H7 (cell line): ENCODE data around the gene ATXN2L. TPM values are rescaled to one million over a fixed set of nuclear protein-coding genes. Genes with fewer than 3 reads are reported as not detected.
"Not testable (repeated sequence)": the region's sequence is repeated elsewhere in the genome, so short reads cannot be mapped to it uniquely, and the experiment has no call there.

Experiments used
- DNase-seq: peaks from one replicate; pipeline ENCODE4 v3.0.0; 2012
- H3K27me3 ChIP-seq: 2 replicates; pipeline ENCODE4 v1.6.0; 2011; ENCODE audit warnings: mild to moderate bottlenecking, low read length; ENCODE audit not compliant: control insufficient read depth, insufficient read depth
- H3K36me3 ChIP-seq: replicated peaks from 2 replicates; pipeline ENCODE4 v1.5.1; 2011; ENCODE audit warnings: low read length; ENCODE audit not compliant: control insufficient read depth, insufficient read depth
- H3K4me3 ChIP-seq: 2 replicates; pipeline ENCODE4 v1.5.1; 2011; ENCODE audit warnings: low read depth, mild to moderate bottlenecking, control low read depth, low read length, moderate library complexity; ENCODE audit not compliant: insufficient read depth
- total RNA-seq: library from RNA; depleted of rRNA; stranded (reverse); fragments of >200 nt; shearing (Covaris generic); gene quantifications from 2 replicates; pipeline ENCODE4 v1.2.3, GENCODE V29; 2014

ATXN2L gene
- total RNA-seq, 1 experiment from 2014 or later = 77.9 TPM

- peaks cover 23% of the 10 kb centered on the region for H3K36me3 ChIP-seq
- peak overlapping the region; percentile 97 for H3K4me3 ChIP-seq
- DNase-seq = peak; percentile 69
- no peaks in the 10 kb centered on the region for H3K27me3 ChIP-seq
These were observed 22.5 kb downstream of the ATXN2L start for GRCh38 chr16:28845293-28845692.

GRCh38 chr16:28845761-28846079 lies 22.9 kb downstream of the ATXN2L start:
- Histone ChIP-seq H3K27me3 (no peaks in the 10 kb centered on the region), H3K36me3 (peaks cover 23% of the 10 kb centered on the region), H3K4me3 (peak overlapping the region; percentile 97)
- DNase-seq = no peak

- peak; percentile 98 for DNase-seq
- Histone ChIP-seq H3K36me3 (peaks cover 23% of the 10 kb centered on the region), H3K4me3 (peak within 1 kb of the TSS; percentile 97), H3K27me3 (no peaks in the 10 kb centered on the region)
These were observed 23.5 kb downstream of the ATXN2L start, which contains the start of gene TUFM for GRCh38 chr16:28846080-28846932. TSS of gene TUFM (minus strand) at chr16:28846348. CDS start at chr16:28846269, 79 bp downstream.

GRCh38 chr16:28846933-28847273 lies 24.1 kb downstream of the ATXN2L start:
- Histone ChIP-seq H3K36me3 (peaks cover 23% of the 10 kb centered on the region), H3K4me3 (peak overlapping the region; percentile 97), H3K27me3 (no peaks in the 10 kb centered on the region)
- DNase-seq = no peak

GRCh38 chr16:28858421-28858820 lies 35.6 kb downstream of the ATXN2L start:
- DNase-seq = no peak
- H3K4me3 ChIP-seq = no peak overlapping the region
- H3K36me3 ChIP-seq = no peaks in the 10 kb centered on the region
- H3K27me3 ChIP-seq = no peaks in the 10 kb centered on the region

- Histone ChIP-seq H3K36me3 (no peaks in the 10 kb centered on the region), H3K27me3 (no peaks in the 10 kb centered on the region)
- no peak for DNase-seq
These were observed 36.5 kb downstream of the ATXN2L start for GRCh38 chr16:28859326-28859725.

GRCh38 chr16:28863929-28864793 lies 41.4 kb downstream of the ATXN2L start:
- H3K27me3 ChIP-seq = no peaks in the 10 kb centered on the region
- H3K36me3 ChIP-seq = peaks cover 11% of the 10 kb centered on the region
- no peak for DNase-seq
- H3K4me3 ChIP-seq = peak overlapping the region; percentile 93

More at GRCh38 chr16:28859326-28859725, 36.5 kb downstream of the ATXN2L start:
- no peak overlapping the region for H3K4me3 ChIP-seq

GRCh38 chr16:28865001-28865688 lies 42.3 kb downstream of the ATXN2L start:
- peak; percentile 30 for DNase-seq
- no peaks in the 10 kb centered on the region for H3K27me3 ChIP-seq
- H3K4me3 ChIP-seq = no peak overlapping the region
- H3K36me3 ChIP-seq = peaks cover 20% of the 10 kb centered on the region

GRCh38 chr16:28865722-28866453 lies 43.1 kb downstream of the ATXN2L start:
- H3K4me3 ChIP-seq = no peak overlapping the region
- peak; percentile 66 for DNase-seq
- H3K27me3 ChIP-seq = no peaks in the 10 kb centered on the region
- H3K36me3 ChIP-seq = peaks cover 26% of the 10 kb centered on the region

- peaks cover 27% of the 10 kb centered on the region for H3K36me3 ChIP-seq
- no peak for DNase-seq
- no peaks in the 10 kb centered on the region for H3K27me3 ChIP-seq
- no peak overlapping the region for H3K4me3 ChIP-seq
These were observed 43.6 kb downstream of the ATXN2L start for GRCh38 chr16:28866454-28866804.

- DNase-seq = no peak
- Histone ChIP-seq H3K4me3 (no peak overlapping the region), H3K27me3 (no peaks in the 10 kb centered on the region), H3K36me3 (peaks cover 27% of the 10 kb centered on the region)
These were observed 44.4 kb downstream of the ATXN2L start for GRCh38 chr16:28867241-28867640.

GRCh38 chr16:28867646-28868045 lies 44.8 kb downstream of the ATXN2L start:
- H3K36me3 ChIP-seq = peaks cover 27% of the 10 kb centered on the region
- H3K27me3 ChIP-seq, H3K4me3 ChIP-seq, DNase-seq: not testable (repeated sequence)

- H3K27me3 ChIP-seq = no peaks in the 10 kb centered on the region
- peaks cover 28% of the 10 kb centered on the region for H3K36me3 ChIP-seq
- no peak for DNase-seq
- H3K4me3 ChIP-seq = no peak overlapping the region
These were observed 46.4 kb downstream of the ATXN2L start for GRCh38 chr16:28869201-28869600.

GRCh38 chr16:28872952-28873351 lies 50.2 kb downstream of the ATXN2L start:
- Histone ChIP-seq H3K4me3 (no peak overlapping the region), H3K36me3 (peaks cover 23% of the 10 kb centered on the region), H3K27me3 (no peaks in the 10 kb centered on the region)
- DNase-seq = peak; percentile 62
